ENCODE results near the gene LRFN4.
"Not testable (repeated sequence)": the region's sequence is repeated elsewhere in the genome, so short reads cannot be mapped to it uniquely, and the experiment has no call there.

LRFN4 gene

DNA sequence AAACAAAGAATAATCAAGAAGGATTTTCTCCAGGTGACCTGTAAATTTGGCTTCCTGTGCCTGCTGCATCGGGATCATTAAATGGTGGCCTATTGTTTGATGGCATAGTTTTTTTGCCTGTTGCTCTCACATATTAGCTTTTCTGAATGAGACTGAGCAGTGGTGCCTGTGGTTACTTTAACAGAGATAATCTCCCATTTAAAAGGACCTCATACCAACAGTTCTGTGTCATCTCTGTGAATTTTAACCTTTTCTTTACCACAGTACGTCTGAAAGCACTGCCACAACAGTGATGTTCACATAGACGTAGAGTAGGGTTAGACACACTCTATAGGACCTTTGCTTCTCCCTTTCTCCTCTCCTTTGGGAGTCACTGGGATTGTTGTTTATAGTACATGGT is 36.5 kb upstream of the LRFN4 start:
- no peak for DNase-seq (ENCODE audit: low read depth in 2 of 2)
- no peak overlapping the region for H3K4me3 ChIP-seq (replicated peaks in 1 of 2; ENCODE audit: low read depth in 2 of 2, low read length in 2 of 2)
- TF ChIP-seq, protein P1, sequence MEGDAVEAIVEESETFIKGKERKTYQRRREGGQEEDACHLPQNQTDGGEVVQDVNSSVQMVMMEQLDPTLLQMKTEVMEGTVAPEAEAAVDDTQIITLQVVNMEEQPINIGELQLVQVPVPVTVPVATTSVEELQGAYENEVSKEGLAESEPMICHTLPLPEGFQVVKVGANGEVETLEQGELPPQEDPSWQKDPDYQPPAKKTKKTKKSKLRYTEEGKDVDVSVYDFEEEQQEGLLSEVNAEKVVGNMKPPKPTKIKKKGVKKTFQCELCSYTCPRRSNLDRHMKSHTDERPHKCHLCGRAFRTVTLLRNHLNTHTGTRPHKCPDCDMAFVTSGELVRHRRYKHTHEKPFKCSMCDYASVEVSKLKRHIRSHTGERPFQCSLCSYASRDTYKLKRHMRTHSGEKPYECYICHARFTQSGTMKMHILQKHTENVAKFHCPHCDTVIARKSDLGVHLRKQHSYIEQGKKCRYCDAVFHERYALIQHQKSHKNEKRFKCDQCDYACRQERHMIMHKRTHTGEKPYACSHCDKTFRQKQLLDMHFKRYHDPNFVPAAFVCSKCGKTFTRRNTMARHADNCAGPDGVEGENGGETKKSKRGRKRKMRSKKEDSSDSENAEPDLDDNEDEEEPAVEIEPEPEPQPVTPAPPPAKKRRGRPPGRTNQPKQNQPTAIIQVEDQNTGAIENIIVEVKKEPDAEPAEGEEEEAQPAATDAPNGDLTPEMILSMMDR (IDR thresholded peaks at IDR 0.05; ENCODE audit: low read depth, low read length): no peak

DNA sequence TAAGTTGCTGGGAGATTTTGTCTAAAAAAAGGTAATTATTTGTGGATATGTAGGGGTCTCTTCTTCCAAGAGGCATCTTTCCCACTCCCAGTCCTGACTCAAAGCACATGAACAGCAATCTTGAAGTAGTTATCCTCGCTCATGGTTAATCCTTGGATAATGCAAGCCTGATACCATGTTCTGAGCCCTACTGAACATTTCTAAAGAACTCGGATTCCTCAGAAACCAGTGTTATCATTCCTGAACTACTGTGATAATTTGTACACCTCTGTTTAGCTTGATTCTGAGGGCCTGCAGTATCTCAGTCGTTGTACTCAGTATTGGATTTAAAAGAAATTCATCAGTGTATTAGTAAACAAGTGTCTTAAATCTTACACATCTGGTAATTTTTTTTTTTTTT is 36.0 kb upstream of the LRFN4 start:
- H3K4me3 ChIP-seq (replicated peaks in 1 of 2; ENCODE audit: low read depth in 2 of 2, low read length in 2 of 2): no peak overlapping the region
- DNase-seq (ENCODE audit: low read depth in 2 of 2): no peak
- TF ChIP-seq, protein P1 (IDR thresholded peaks at IDR 0.05; ENCODE audit: low read depth, low read length): no peak

DNA sequence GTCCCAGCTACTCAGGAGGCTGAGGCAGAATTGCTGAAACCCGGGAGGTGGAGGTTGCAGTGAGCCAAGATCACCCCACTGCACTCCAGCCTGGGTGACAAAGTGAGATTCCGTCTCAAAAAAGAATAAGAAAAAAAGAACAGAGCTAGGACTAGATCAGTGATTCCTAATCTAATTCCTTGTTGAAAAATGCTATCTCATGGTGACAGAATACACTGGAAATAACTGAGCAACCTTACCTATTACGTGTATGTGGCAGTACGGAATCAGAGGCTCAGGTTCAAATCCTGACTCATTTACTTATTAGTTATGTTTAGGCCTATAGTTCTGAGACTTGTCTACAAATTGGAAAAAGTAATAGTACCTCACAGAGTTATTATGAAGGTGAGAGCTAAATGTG is 33.2 kb upstream of the LRFN4 start:
- TF ChIP-seq, protein P1 (IDR thresholded peaks at IDR 0.05; ENCODE audit: low read depth, low read length): no peak
- no peak for DNase-seq (ENCODE audit: low read depth in 2 of 2)
- no peak overlapping the region for H3K4me3 ChIP-seq (replicated peaks in 1 of 2; ENCODE audit: low read depth in 2 of 2, low read length in 2 of 2)

DNA sequence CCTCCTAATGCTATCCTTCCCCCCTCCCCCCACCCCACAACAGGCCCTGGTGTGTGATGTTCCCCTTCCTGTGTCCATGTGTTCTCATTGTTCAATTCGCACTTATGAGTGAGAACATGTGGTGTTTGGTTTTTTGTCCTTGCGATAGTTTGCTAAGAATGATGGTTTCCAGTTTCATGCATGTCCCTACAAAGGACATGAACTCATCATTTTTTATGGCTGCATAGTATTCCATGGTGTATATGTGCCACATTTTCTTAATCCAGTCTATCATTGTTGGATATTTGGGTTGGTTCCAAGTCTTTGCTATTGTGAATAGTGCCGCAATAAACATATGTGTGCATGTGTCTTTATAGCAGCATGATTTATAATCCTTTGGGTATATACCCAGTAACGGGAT is 32.3 kb upstream of the LRFN4 start:
- not testable (repeated sequence) for DNase-seq (ENCODE audit: low read depth in 2 of 2); H3K4me3 ChIP-seq (replicated peaks in 1 of 2; ENCODE audit: low read depth in 2 of 2, low read length in 2 of 2)

DNA sequence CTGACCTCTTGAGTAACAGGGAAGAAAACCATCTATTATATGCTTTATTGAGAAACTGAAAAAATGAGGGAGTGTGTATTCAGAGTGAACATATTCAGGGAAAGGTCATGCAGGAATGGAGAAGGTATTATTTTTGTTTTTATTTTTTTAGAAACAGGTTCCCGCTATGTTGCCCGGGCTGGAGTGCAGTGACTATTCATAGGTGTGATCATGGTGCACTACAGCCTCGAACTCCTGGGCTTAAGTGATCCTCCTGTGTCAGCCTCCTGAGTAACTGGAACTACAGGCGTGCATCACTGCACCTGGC is 22.4 kb upstream of the LRFN4 start:
- DNase-seq (ENCODE audit: low read depth in 2 of 2): no peak
- TF ChIP-seq, protein P1 (IDR thresholded peaks at IDR 0.05; ENCODE audit: low read depth, low read length): no peak

DNA sequence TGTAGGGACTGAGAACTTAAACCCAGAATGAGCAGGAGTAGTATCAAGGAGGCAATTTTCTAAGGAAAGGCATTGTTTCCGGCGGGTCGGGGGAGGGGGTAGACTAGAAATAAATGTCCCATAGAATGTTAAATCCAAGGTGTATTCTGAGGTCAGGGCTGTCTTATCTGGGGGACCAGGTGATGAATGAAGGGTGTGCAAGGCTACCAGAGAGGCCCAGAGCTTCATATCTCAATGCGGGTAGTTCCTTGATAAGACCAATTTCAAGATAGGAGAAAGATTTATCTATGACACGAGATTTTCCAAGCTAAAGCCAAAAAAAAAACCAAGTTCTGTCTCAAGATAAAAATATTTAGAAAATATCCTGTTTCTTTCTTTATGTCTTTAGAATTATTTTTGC is 21.9 kb upstream of the LRFN4 start:
- DNase-seq (ENCODE audit: low read depth in 2 of 2): no peak
- TF ChIP-seq, protein P1 (IDR thresholded peaks at IDR 0.05; ENCODE audit: low read depth, low read length): no peak
- no peak overlapping the region for H3K4me3 ChIP-seq (replicated peaks in 1 of 2; ENCODE audit: low read depth in 2 of 2, low read length in 2 of 2)

More for the DNA sequence above, 22.4 kb upstream of the LRFN4 start:
- H3K4me3 ChIP-seq (replicated peaks in 1 of 2; ENCODE audit: low read depth in 2 of 2, low read length in 2 of 2): no peak overlapping the region

DNA sequence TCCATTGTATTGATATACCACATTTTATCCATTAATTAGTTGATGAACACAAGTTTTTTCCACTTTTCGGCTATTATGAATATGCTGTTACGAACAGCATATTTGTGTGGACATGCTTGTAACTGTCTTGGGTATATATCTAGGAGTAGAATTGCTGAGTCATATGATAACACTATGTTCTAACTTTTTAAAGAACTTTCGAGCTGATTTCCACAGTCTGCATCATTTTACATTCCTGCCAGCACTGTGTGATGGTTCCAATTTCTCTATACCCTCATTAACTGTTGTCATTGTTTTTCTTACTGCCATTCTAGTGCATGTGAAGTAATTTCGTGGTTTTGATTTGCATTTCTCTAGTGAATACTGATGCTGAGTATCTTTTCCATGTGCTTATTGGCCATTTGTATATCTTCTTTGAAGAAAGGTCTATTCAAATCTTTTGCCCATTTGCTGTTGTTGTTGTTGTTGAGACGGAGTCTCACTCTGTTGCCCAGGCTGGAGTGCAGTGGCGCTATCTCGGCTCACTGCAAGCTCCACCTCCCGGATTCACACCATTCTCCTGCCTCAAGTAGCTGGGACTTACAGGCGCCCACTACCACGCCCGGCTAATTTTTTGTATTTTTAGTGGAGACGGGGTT is 21.0 kb upstream of the LRFN4 start:
- peak; percentile 73 to 76 for DNase-seq (ENCODE audit: low read depth in 2 of 2)
- TF ChIP-seq, protein P1 (IDR thresholded peaks at IDR 0.05; ENCODE audit: low read depth, low read length): no peak

More for the DNA sequence above, 21.0 kb upstream of the LRFN4 start:
- no peak overlapping the region for H3K4me3 ChIP-seq (replicated peaks in 1 of 2; ENCODE audit: low read depth in 2 of 2, low read length in 2 of 2)

Data from cardiac fibroblast (primary cell).